PC-9 (cell line): ENCODE results near the gene CENPC.

Source experiments
- CTCF ChIP-seq: fragments of 200-600 bp; sonication (generic); conservative IDR thresholded peaks from 2 replicates; pipeline ENCODE4 v1.6.1; 2017; ENCODE audit warnings: mixed run types, antibody characterized with exemption, mild to moderate bottlenecking, moderate library complexity
- EZH2 ChIP-seq: fragments of 200-600 bp; sonication (generic); IDR thresholded peaks from 2 replicates; pipeline ENCODE4 v1.8.0; 2017; ENCODE audit warnings: antibody characterized with exemption, low read depth

DNA sequence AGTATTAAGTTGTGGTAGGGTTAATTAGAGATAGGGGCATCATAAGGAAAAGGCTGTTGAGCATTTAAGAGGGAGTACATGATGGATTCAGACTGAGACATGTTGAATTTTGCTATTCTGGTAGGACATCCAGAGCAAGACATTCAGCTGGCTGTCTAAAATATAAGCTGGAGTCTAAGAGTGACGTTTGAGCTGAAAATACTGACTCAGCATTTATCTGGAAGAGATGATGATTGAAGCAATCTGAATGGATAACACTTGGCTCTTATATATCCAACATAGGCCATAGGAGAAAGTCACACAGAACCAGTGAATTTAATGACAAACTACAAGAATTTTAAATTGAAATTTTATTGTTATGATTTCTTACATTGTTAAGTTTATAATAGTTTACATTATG, 114.3 kb downstream of the CENPC start:
- TF ChIP-seq CTCF (no peak), EZH2 (no peak)
